CD4-positive, alpha-beta T cell treated with Interleukin-6 at 100 ng/mL for 8 hours (primary cell): ENCODE results near the gene B3GNT5.

Experiments
- DNase-seq: peaks from one replicate; pipeline ENCODE4 v3.0.0-alpha.2; 2020; ENCODE audit warnings: mixed read lengths, low spot score

Gene B3GNT5

GRCh38 chr3:183265834-183266417 lies 12.9 kb downstream of the B3GNT5 start:
- no peak for DNase-seq

GRCh38 chr3:183266454-183266853 lies 13.4 kb downstream of the B3GNT5 start:
- no peak for DNase-seq

GRCh38 chr3:183267140-183267539 lies 14.1 kb downstream of the B3GNT5 start:
- DNase-seq = no peak

DNA sequence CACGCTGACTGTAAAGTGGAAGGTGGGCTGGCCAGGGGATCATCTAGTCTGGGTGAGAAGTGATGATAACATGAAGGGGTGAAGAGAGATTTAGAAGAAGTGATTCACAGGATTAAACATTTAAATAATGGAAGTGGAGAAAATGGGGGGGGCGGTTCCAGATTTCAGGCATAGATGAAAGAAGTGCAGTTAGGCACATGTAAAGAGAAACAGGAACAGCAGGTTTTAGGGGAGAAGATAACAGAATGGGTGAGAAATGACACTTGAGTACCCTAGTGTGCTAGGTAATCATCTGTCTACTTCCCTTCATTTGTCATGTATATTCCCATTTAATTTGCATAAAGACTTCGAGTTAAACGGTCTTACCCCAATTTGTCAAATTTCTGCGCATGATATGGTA lies 15.3 kb downstream of the B3GNT5 start:
- no peak for DNase-seq

- DNase-seq = no peak
These were observed 16.3 kb downstream of the B3GNT5 start for GRCh38 chr3:183269345-183269744.

DNA sequence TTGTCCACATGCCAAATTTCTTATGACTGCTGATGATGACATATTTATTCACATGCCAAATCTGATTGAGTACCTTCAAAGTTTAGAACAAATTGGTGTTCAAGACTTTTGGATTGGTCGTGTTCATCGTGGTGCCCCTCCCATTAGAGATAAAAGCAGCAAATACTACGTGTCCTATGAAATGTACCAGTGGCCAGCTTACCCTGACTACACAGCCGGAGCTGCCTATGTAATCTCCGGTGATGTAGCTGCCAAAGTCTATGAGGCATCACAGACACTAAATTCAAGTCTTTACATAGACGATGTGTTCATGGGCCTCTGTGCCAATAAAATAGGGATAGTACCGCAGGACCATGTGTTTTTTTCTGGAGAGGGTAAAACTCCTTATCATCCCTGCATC lies 17.3 kb downstream of the B3GNT5 start:
- DNase-seq = no peak

- DNase-seq = no peak
These were observed 19.1 kb downstream of the B3GNT5 start for GRCh38 chr3:183272142-183272541.

- DNase-seq = no peak
These were observed 19.7 kb downstream of the B3GNT5 start for GRCh38 chr3:183272791-183273190.

DNA sequence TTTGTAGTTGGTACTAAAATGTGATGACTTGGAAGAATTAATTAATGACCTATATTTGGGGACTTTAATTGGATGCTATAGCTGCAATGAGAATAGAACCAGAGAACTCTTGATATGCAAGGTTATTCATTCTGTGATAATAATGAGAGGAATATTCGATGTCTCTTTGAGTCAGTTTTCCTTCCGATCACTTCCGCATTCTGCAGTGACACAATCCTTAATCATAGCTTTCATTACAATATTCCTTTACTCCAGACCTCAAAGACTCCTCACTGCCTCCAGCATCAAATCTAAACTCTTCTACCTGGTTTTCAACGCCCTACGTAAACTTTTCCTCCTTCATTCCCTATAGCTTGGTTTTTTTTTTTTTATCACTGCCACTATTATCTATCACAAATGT lies 21.6 kb downstream of the B3GNT5 start:
- no peak for DNase-seq

DNA sequence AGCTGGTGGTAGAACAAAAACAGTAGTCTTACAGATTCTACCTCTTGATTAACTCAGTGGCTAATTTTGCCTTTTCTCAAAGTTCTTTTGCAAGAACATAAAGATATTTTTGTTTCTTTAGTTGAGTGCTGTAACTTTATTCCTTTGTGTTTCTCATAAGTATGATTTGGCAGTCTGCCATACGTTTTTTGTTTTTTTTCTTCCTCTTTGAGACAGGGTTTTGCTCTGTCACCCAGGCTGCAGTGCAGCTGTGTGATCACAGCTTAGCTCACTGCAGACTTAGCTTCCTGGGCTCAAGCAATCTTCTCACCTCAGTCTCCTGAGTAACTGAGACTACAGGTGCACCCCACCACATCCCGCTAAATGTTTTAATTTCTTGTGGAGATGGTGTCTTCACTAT lies 22.4 kb downstream of the B3GNT5 start:
- DNase-seq = no peak

GRCh38 chr3:183275937-183276336 lies 22.9 kb downstream of the B3GNT5 start:
- no peak for DNase-seq

GRCh38 chr3:183277260-183277659 lies 24.2 kb downstream of the B3GNT5 start:
- DNase-seq = no peak

GRCh38 chr3:183278479-183279088 lies 25.5 kb downstream of the B3GNT5 start:
- no peak for DNase-seq

GRCh38 chr3:183279371-183279770 lies 26.3 kb downstream of the B3GNT5 start:
- no peak for DNase-seq

GRCh38 chr3:183281126-183281797 lies 28.2 kb downstream of the B3GNT5 start:
- DNase-seq = no peak

DNA sequence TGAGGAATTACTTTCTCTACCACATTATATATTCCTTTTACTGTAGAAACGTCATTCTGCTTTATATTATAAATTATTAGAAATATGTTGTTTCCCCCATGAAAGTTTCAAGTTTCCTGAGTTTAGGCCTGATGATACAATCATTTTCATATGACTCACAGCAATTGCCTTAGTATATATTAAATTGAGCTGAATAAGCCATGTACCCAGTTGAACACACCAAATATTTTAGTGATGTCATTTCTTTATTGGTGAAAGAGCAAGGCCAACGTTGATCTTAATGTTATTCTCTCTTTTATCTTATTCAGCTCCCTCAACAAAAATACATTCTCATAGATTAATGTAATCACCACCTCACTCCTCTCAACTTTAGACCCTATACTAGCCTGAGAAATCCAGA lies 30.8 kb downstream of the B3GNT5 start:
- DNase-seq = no peak

- no peak for DNase-seq
These were observed 31.5 kb downstream of the B3GNT5 start for GRCh38 chr3:183284570-183284969.

- DNase-seq = no peak
These were observed 32.3 kb downstream of the B3GNT5 start for GRCh38 chr3:183285318-183285717.

GRCh38 chr3:183285828-183286457 lies 32.9 kb downstream of the B3GNT5 start:
- DNase-seq = peak; percentile 89

DNA sequence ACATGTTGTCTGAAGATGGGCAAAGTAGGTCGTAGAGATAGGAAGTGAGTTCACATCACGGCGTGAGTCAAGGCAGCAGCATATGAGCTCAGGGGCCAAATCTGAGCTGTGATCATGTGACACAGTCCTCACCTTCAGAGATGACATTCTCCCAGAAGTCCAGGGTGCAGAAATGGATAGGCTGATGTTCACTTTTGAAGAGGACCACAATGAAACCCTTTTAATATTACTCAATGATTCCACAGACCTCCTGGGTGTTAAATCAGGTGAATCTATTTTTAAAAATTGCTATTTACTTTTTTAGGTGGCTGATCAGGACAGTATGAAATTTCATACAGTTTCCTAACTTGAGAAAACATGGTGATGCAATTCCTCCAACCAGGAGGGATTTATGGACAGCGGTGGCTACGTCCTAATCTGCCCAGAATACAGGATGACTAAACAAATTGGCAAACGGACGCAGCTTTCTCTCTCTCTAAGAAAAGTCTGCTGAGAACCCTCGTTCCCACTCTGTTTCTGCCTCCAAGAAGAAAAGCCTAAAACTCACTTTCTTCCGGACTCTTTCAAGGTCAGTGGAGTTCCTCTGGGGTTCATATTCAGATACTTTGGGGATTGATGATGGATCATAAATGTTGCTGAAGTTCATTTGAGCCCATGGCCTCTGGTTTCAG lies 34.4 kb downstream of the B3GNT5 start:
- no peak for DNase-seq

DNA sequence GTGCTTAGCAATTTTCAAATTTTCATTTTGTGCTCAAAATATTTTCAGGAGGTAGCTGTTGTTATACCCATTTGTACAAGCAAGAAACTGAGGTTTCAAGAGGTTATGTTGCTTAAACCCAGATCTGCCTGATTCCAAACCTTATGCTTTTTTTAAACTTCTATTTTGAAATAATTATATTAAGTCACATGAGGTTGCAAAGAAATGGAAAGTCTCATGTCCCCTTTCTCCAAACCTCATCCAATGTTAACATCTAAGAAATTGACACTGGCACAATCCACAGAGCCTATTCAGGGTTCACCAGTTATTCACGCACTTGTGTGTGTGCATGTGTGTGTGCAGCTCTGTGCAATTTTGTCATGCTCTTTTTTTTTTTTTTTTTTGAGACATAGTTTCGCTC lies 35.1 kb downstream of the B3GNT5 start:
- DNase-seq = no peak

GRCh38 chr3:183290216-183290615 lies 37.2 kb downstream of the B3GNT5 start:
- no peak for DNase-seq
